Hepatocyte (in vitro differentiated cells): ENCODE measurements around the gene PATL1.

Experiments used
- EZH2 ChIP-seq: fragments of 200-600 bp; sonication (generic); IDR thresholded peaks from 2 replicates; pipeline ENCODE4 v1.6.1; 2016; ENCODE audit warnings: antibody characterized with exemption, mild to moderate bottlenecking, borderline replicate concordance
- EZH2phosphoT487 ChIP-seq: fragments of 200-600 bp; sonication (generic); IDR thresholded peaks from one replicate; pipeline ENCODE4 v1.6.1; 2018; ENCODE audit warnings: antibody characterized with exemption, mild to moderate bottlenecking, low read depth, moderate library complexity; ENCODE audit not compliant: unreplicated experiment, severe bottlenecking
- TF ChIP-seq, protein P1 (sequence below): fragments of 200-600 bp; sonication (generic); IDR thresholded peaks from 2 replicates; pipeline ENCODE4 v1.5.1; 2016; ENCODE audit warnings: antibody characterized with exemption, mild to moderate bottlenecking; ENCODE audit not compliant: poor library complexity

DNA sequence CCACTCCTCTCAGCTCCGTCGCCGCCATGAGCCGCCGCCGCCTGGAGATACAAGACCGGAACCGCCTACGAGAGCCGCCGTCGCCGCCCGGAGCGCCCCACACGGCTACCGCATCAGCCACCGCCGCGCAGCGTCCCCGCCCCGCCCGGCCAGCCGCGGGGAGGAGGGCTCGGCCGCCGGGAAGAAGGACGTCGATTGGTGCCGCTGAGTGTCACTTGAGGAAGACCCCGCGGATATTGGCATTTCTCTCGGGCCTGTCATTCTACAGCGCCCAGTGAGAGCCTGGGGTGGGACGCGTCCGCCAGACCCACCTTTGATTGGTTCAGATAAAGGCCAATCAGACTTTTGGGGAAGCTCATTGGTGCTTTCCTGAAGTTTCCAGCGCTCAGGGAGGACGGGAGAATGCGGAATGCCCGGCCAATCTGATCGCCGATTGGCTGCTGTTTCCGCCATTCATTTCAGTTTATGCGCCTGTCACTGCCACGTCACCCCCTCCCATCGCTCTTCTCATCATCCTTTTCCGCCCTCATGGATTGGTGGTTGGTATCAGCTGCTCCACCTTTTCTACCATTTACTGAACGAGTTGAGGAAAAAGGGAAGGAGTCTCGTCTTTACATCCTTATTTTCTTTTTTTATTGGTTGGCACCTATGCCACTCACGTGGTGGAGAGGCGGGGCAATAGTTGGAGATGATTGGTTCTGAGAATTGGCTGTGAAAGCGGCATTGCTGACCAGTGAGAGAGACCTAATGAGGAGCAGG lies 53.0 kb downstream of the PATL1 start, which contains the start of gene OSBP:
- TF ChIP-seq, protein P1, sequence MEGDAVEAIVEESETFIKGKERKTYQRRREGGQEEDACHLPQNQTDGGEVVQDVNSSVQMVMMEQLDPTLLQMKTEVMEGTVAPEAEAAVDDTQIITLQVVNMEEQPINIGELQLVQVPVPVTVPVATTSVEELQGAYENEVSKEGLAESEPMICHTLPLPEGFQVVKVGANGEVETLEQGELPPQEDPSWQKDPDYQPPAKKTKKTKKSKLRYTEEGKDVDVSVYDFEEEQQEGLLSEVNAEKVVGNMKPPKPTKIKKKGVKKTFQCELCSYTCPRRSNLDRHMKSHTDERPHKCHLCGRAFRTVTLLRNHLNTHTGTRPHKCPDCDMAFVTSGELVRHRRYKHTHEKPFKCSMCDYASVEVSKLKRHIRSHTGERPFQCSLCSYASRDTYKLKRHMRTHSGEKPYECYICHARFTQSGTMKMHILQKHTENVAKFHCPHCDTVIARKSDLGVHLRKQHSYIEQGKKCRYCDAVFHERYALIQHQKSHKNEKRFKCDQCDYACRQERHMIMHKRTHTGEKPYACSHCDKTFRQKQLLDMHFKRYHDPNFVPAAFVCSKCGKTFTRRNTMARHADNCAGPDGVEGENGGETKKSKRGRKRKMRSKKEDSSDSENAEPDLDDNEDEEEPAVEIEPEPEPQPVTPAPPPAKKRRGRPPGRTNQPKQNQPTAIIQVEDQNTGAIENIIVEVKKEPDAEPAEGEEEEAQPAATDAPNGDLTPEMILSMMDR: no peak
- TF ChIP-seq EZH2phosphoT487: no peak
- no peak for TF ChIP-seq EZH2
